Osteoblast (primary cell): Measurements from ENCODE around the gene BTBD7. TPM values are rescaled to one million over a fixed set of nuclear protein-coding genes. Genes with fewer than 3 reads are reported as not detected.

Experiments used
- DNase-seq: peaks from one replicate; pipeline ENCODE4 v3.0.0; 2011; ENCODE audit warnings: low spot score, mixed read lengths; ENCODE audit not compliant: insufficient read length; ENCODE audit errors: missing footprints
- H2AFZ ChIP-seq: 2 replicates; pipeline ENCODE4 v1.6.0; 2011; ENCODE audit warnings: mild to moderate bottlenecking, low read length
- H3K27ac ChIP-seq: 2 replicates; pipeline ENCODE4 v1.5.1; 2011; ENCODE audit warnings: mild to moderate bottlenecking, low read depth, low read length, moderate library complexity
- H3K27me3 ChIP-seq: 2 replicates; pipeline ENCODE4 v1.6.0; 2012; ENCODE audit warnings: mild to moderate bottlenecking, control low read depth, inconsistent platforms, low read length, moderate library complexity; ENCODE audit not compliant: insufficient read depth
- H3K36me3 ChIP-seq: 2 replicates; pipeline ENCODE4 v1.5.1; 2011; ENCODE audit warnings: mild to moderate bottlenecking, low read length, control low read depth, moderate library complexity; ENCODE audit not compliant: insufficient read depth
- H3K4me1 ChIP-seq: 2 replicates; pipeline ENCODE4 v1.5.1; 2011; ENCODE audit warnings: mild to moderate bottlenecking, low read length, control low read depth, moderate library complexity; ENCODE audit not compliant: insufficient read depth
- H3K4me2 ChIP-seq: 2 replicates; pipeline ENCODE4 v1.6.0; 2011; ENCODE audit warnings: mild to moderate bottlenecking, low read length; ENCODE audit not compliant: insufficient read depth
- H3K4me3 ChIP-seq: fragments of 200-600 bp; sonication (generic); 3 replicates; pipeline ENCODE4 v1.5.1; 2012; ENCODE audit warnings: mild to moderate bottlenecking, low read length, inconsistent platforms; ENCODE audit not compliant: insufficient read depth
- H3K79me2 ChIP-seq: 2 replicates; pipeline ENCODE4 v1.6.0; 2012; ENCODE audit warnings: mild to moderate bottlenecking, low read length, control low read depth, inconsistent platforms; ENCODE audit not compliant: insufficient read depth
- H3K9me3 ChIP-seq: 2 replicates; pipeline ENCODE4 v1.5.1; 2011; ENCODE audit warnings: low read depth, low read length, control low read depth
- H4K20me1 ChIP-seq: 2 replicates; pipeline ENCODE4 v1.6.0; 2012; ENCODE audit warnings: mild to moderate bottlenecking, low read length, control low read depth; ENCODE audit not compliant: insufficient read depth
- total RNA-seq: library from RNA; depleted of rRNA; stranded (reverse); fragments of >200 nt; gene quantifications from 2 replicates; pipeline ENCODE4 v1.2.3, GENCODE V29; 2012
- TF ChIP-seq, protein P1 (sequence below): IDR thresholded peaks from 2 replicates; pipeline ENCODE4 v1.5.1; 2011; ENCODE audit warnings: mild to moderate bottlenecking, low read depth, low read length, moderate library complexity; ENCODE audit errors: extremely low read depth

Gene BTBD7
- total RNA-seq, 1 donor, result 31.1 TPM

DNA sequence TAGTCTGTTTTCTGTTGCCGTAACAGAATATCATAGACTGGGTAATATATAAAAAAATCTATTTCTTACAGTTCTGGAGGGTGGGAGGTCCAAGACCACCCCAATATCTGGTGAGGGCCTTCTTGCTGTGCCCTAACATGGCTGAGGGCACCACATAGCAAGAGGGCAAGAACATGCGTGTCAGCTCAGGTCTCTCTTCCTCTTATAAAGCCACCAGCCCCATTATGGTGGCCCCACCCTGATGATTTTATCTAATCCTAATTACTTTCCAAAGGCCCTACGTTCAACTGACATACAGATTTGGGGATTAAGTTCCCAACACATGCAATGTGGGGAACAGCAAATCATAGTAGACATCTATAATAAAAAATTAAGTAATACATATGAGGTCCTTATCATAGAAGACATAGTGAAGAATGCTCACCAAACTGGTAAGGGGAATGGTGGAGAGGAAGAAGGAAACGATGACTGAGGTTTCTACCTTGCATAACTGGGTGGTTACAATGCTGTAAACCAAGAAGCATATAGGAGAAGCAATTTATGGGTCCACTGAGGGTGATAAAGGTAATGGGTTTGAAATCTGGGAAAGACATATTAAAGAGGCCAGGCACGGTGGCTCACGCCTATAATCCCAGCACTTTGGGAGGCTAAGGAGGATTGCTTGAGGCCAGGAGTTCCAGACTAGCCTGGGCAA, 27.0 kb downstream of the BTBD7 start:
- Histone ChIP-seq H3K9me3 (no peaks in the 10 kb centered on the region), H3K79me2 (peaks cover 86% of the 10 kb centered on the region), H3K4me2 (no peak overlapping the region), H3K4me1 (peaks cover 31% of the 10 kb centered on the region), H4K20me1 (peaks cover 15% of the 10 kb centered on the region), H3K36me3 (no peaks in the 10 kb centered on the region), H3K4me3 (no peak overlapping the region), H3K27me3 (no peaks in the 10 kb centered on the region), H3K27ac (peak overlapping the region; percentile 32), H2AFZ (no peak overlapping the region)
- TF ChIP-seq, protein P1, sequence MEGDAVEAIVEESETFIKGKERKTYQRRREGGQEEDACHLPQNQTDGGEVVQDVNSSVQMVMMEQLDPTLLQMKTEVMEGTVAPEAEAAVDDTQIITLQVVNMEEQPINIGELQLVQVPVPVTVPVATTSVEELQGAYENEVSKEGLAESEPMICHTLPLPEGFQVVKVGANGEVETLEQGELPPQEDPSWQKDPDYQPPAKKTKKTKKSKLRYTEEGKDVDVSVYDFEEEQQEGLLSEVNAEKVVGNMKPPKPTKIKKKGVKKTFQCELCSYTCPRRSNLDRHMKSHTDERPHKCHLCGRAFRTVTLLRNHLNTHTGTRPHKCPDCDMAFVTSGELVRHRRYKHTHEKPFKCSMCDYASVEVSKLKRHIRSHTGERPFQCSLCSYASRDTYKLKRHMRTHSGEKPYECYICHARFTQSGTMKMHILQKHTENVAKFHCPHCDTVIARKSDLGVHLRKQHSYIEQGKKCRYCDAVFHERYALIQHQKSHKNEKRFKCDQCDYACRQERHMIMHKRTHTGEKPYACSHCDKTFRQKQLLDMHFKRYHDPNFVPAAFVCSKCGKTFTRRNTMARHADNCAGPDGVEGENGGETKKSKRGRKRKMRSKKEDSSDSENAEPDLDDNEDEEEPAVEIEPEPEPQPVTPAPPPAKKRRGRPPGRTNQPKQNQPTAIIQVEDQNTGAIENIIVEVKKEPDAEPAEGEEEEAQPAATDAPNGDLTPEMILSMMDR, result no peak
- no peak for DNase-seq

- H3K9me3 ChIP-seq, result no peaks in the 10 kb centered on the region
- H3K4me1 ChIP-seq, result peaks cover 33% of the 10 kb centered on the region
- TF ChIP-seq, protein P1, result no peak
- no peaks in the 10 kb centered on the region for H3K36me3 ChIP-seq
- no peak for DNase-seq
- no peak overlapping the region for H2AFZ ChIP-seq
- no peak overlapping the region for H3K4me3 ChIP-seq
- H4K20me1 ChIP-seq, result peaks cover 12% of the 10 kb centered on the region
- H3K4me2 ChIP-seq, result no peak overlapping the region
- H3K27ac ChIP-seq, result peak overlapping the region; percentile 65
- no peaks in the 10 kb centered on the region for H3K27me3 ChIP-seq
- H3K79me2 ChIP-seq, result peaks cover 85% of the 10 kb centered on the region
Observed at GRCh38 chr14:93304771-93305170, 28.1 kb downstream of the BTBD7 start.

- H4K20me1 ChIP-seq, result peaks cover 13% of the 10 kb centered on the region
- H3K4me2 ChIP-seq, result no peak overlapping the region
- peaks cover 85% of the 10 kb centered on the region for H3K79me2 ChIP-seq
- TF ChIP-seq, protein P1, result no peak
- no peak overlapping the region for H3K27ac ChIP-seq
- H3K4me3 ChIP-seq, result no peak overlapping the region
- H2AFZ ChIP-seq, result no peak overlapping the region
- no peaks in the 10 kb centered on the region for H3K27me3 ChIP-seq
- no peaks in the 10 kb centered on the region for H3K36me3 ChIP-seq
- H3K9me3 ChIP-seq, result no peaks in the 10 kb centered on the region
- DNase-seq, result no peak
- peaks cover 36% of the 10 kb centered on the region for H3K4me1 ChIP-seq
Observed at GRCh38 chr14:93303659-93304058, 29.2 kb downstream of the BTBD7 start.

DNA sequence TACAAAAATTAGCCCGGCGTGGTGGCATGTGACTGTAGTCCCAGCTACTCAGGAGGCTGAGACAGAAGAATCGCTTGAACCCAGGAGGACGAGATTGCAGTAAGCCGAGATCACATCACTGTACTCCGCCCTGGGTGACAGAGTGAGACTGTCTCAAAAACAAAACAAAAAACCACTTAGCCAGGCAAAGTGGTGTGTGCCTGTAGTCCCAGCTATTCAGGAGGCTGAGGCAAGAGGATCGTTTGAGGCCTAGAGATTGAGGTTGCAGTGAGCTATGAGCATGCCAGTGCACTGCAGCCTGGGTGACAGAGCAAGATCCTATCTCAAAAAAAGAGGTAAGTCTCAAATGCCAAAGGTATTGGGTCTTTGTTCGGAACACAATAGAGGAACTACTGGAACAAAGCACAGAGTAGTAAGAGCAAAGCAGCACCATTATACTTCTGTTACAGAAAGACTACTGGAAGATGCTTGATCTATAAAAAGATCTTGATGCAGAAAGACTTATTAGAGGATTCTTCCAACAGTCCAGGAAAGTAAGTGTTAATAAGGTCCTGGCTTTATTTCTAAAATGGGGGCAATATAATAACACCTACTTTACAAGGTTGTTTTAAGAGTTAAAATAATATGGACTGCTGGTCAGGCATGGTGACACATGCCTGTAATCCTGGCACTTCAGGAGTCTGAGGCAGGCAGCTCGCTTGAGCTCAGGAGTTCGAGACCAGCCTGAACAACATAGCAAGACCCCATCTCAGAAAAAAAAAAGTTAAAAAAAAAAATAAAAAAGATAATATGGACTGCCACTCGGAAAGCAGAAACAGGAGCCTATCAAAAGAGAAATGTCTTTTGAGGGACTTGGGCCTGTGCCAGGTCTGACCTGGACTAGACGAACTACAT, 29.9 kb downstream of the BTBD7 start:
- Histone ChIP-seq H3K27me3 (no peaks in the 10 kb centered on the region), H3K27ac (peak overlapping the region; percentile 55), H3K36me3 (no peaks in the 10 kb centered on the region), H3K9me3 (no peaks in the 10 kb centered on the region), H3K4me1 (peaks cover 36% of the 10 kb centered on the region), H3K79me2 (peaks cover 85% of the 10 kb centered on the region), H3K4me2 (no peak overlapping the region), H4K20me1 (peaks cover 13% of the 10 kb centered on the region), H2AFZ (no peak overlapping the region), H3K4me3 (no peak overlapping the region)
- DNase-seq, result no peak
- TF ChIP-seq, protein P1, result no peak
